ENCODE data around the gene SRPK2. TPM values are rescaled to one million over a fixed set of nuclear protein-coding genes. Genes with fewer than 3 reads are reported as not detected.
"Not testable (repeated sequence)": the region's sequence is repeated elsewhere in the genome, so short reads cannot be mapped to it uniquely, and the experiment has no call there.

SRPK2 gene
- total and polyA plus RNA-seq, 4 donors = 7.8 to 19.7 (median 16.7) TPM

DNA sequence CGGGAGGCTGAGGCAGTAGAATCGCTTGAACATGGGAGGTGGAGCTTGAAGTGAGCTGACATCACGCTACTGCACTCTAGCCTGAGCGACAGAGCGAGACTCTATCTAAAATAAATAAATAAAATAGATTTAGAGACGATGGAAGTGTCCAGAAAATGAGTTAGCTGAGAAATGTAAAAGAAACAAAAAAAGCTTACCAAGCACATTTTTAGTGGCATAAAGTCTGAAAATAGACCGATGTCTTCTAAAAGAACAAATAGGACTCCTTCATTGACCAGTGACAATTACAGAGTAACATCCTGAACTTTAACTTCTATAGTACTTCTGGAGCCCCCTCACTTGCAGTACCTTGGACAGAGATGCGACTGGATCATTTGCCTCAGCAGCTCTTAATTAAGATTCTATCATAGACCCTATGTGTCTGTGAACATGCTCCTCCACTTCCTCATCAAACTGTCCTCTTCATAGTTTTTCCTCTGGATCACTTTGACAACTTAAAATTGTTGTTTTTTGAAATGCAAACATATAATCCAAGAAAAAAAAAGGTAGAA lies 25.2 kb upstream of the SRPK2 start:
- no peak overlapping the region for H3K27ac ChIP-seq (ENCODE audit: low read depth in 1 of 2, low read length in 2 of 2)
- no peak for DNase-seq (ENCODE audit: low spot score)
- H3K9ac ChIP-seq (ENCODE audit: low read depth in 1 of 2, low read length in 2 of 2) = no peak overlapping the region
- H3K27me3 ChIP-seq (ENCODE audit: control insufficient read depth in 4 of 4, insufficient read depth in 4 of 4, low read length in 3 of 4) = no peaks in the 10 kb centered on the region
- H3K4me3 ChIP-seq (ENCODE audit: low read depth in 1 of 3, low read length in 3 of 3) = no peak overlapping the region
- WGBS = 85% methylated on average over 8 of the region's 8 CpGs
- H3K9me3 ChIP-seq (ENCODE audit: control insufficient read depth in 4 of 4, low read length in 3 of 4) = no peaks in the 10 kb centered on the region
- no peak for TF ChIP-seq JUND (IDR thresholded peaks at IDR 0.05)
- no peak for TF ChIP-seq ZBTB33 (IDR thresholded peaks at IDR 0.05)
- no peak for TF ChIP-seq YY1 (IDR thresholded peaks at IDR 0.05)
- TF ChIP-seq, protein P1, sequence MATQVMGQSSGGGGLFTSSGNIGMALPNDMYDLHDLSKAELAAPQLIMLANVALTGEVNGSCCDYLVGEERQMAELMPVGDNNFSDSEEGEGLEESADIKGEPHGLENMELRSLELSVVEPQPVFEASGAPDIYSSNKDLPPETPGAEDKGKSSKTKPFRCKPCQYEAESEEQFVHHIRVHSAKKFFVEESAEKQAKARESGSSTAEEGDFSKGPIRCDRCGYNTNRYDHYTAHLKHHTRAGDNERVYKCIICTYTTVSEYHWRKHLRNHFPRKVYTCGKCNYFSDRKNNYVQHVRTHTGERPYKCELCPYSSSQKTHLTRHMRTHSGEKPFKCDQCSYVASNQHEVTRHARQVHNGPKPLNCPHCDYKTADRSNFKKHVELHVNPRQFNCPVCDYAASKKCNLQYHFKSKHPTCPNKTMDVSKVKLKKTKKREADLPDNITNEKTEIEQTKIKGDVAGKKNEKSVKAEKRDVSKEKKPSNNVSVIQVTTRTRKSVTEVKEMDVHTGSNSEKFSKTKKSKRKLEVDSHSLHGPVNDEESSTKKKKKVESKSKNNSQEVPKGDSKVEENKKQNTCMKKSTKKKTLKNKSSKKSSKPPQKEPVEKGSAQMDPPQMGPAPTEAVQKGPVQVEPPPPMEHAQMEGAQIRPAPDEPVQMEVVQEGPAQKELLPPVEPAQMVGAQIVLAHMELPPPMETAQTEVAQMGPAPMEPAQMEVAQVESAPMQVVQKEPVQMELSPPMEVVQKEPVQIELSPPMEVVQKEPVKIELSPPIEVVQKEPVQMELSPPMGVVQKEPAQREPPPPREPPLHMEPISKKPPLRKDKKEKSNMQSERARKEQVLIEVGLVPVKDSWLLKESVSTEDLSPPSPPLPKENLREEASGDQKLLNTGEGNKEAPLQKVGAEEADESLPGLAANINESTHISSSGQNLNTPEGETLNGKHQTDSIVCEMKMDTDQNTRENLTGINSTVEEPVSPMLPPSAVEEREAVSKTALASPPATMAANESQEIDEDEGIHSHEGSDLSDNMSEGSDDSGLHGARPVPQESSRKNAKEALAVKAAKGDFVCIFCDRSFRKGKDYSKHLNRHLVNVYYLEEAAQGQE (IDR thresholded peaks at IDR 0.05) = no peak
- no peak for TF ChIP-seq ATF3 (IDR thresholded peaks at IDR 0.05)
- no peak for TF ChIP-seq FOXA2 (IDR thresholded peaks at IDR 0.05)
- TF ChIP-seq NR2F2 (IDR thresholded peaks at IDR 0.05) = no peak
- no peak for TF ChIP-seq GABPA (IDR thresholded peaks at IDR 0.05 in 1 of 2, conservative IDR thresholded peaks at IDR 0.05 in 1 of 2)
- no peak for TF ChIP-seq HNF4A (conservative IDR thresholded peaks at IDR 0.05)
- no peak for TF ChIP-seq RXRA (IDR thresholded peaks at IDR 0.05)
- no peak for TF ChIP-seq FOXA1 (IDR thresholded peaks at IDR 0.05)
- no peak for TF ChIP-seq SP1 (IDR thresholded peaks at IDR 0.05)
- TF ChIP-seq RAD21 (IDR thresholded peaks at IDR 0.05) = no peak
- TF ChIP-seq, protein P2, sequence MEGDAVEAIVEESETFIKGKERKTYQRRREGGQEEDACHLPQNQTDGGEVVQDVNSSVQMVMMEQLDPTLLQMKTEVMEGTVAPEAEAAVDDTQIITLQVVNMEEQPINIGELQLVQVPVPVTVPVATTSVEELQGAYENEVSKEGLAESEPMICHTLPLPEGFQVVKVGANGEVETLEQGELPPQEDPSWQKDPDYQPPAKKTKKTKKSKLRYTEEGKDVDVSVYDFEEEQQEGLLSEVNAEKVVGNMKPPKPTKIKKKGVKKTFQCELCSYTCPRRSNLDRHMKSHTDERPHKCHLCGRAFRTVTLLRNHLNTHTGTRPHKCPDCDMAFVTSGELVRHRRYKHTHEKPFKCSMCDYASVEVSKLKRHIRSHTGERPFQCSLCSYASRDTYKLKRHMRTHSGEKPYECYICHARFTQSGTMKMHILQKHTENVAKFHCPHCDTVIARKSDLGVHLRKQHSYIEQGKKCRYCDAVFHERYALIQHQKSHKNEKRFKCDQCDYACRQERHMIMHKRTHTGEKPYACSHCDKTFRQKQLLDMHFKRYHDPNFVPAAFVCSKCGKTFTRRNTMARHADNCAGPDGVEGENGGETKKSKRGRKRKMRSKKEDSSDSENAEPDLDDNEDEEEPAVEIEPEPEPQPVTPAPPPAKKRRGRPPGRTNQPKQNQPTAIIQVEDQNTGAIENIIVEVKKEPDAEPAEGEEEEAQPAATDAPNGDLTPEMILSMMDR (IDR thresholded peaks at IDR 0.05; ENCODE audit: low read depth, low read length, missing input control) = no peak
- TF ChIP-seq, protein P3, sequence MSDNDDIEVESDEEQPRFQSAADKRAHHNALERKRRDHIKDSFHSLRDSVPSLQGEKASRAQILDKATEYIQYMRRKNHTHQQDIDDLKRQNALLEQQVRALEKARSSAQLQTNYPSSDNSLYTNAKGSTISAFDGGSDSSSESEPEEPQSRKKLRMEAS (IDR thresholded peaks at IDR 0.05) = no peak
- no peak for TF ChIP-seq EGR1 (IDR thresholded peaks at IDR 0.05; ENCODE audit: low read depth in 2 of 2)
- TF ChIP-seq TAF1 (conservative IDR thresholded peaks at IDR 0.05) = no peak
- no peaks in the 10 kb centered on the region for H3K4me1 ChIP-seq (ENCODE audit: control insufficient read depth in 4 of 4, insufficient read depth in 4 of 4, low read length in 3 of 4)
- no peaks in the 10 kb centered on the region for H3K36me3 ChIP-seq (ENCODE audit: control insufficient read depth in 4 of 4, insufficient read depth in 3 of 4, low read depth in 1 of 4, low read length in 3 of 4)

DNA sequence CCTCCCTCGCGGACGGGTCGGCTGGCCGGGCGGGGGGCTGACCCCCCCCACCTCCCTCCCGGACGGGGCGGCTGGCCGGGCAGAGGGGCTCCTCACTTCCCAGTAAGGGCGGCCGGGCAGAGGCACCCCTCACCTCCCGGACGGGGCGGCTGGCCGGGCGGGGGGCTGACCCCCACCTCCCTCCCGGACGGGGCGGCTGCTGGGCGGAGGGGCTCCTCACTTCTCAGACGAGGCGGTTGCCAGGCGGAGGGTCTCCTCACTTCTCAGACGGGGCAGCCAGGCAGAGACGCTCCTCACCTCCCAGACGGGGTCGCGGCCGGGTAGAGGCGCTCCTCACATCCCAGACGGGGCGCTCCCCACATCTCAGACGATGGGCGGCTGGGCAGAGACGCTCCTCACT lies 22.1 kb upstream of the SRPK2 start:
- H3K27me3 ChIP-seq (ENCODE audit: control insufficient read depth in 4 of 4, insufficient read depth in 4 of 4, low read length in 3 of 4); H3K36me3 ChIP-seq (ENCODE audit: control insufficient read depth in 4 of 4, insufficient read depth in 3 of 4, low read depth in 1 of 4, low read length in 3 of 4); H3K4me3 ChIP-seq (ENCODE audit: low read depth in 1 of 3, low read length in 3 of 3); DNase-seq (ENCODE audit: low spot score); H3K9ac ChIP-seq (ENCODE audit: low read depth in 1 of 2, low read length in 2 of 2); H3K9me3 ChIP-seq (ENCODE audit: control insufficient read depth in 4 of 4, low read length in 3 of 4); H3K27ac ChIP-seq (ENCODE audit: low read depth in 1 of 2, low read length in 2 of 2); H3K4me1 ChIP-seq (ENCODE audit: control insufficient read depth in 4 of 4, insufficient read depth in 4 of 4, low read length in 3 of 4): not testable (repeated sequence)
- WGBS = 96% methylated on average over 36 of the region's 36 CpGs

DNA sequence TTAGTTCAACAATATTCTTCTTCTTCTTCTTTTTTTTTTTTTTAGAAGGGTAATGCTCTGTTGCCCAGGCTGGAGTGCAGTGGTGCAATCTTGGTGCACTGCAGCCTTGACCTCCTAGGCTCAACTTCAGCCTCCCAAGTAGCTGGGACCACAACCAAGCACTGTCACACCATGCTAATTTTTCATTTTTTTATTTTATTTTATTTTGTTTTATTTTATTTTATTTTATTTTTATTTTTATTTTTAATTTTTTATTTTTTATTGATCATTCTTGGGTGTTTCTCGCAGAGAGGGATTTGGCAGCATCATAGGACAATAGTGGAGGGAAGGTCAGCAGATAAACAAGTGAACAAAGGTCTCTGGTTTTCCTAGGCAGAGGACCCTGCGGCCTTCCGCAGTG lies 21.1 kb upstream of the SRPK2 start:
- not testable (repeated sequence) for H3K27ac ChIP-seq (ENCODE audit: low read depth in 1 of 2, low read length in 2 of 2); H3K27me3 ChIP-seq (ENCODE audit: control insufficient read depth in 4 of 4, insufficient read depth in 4 of 4, low read length in 3 of 4); H3K9ac ChIP-seq (ENCODE audit: low read depth in 1 of 2, low read length in 2 of 2); H3K9me3 ChIP-seq (ENCODE audit: control insufficient read depth in 4 of 4, low read length in 3 of 4); DNase-seq (ENCODE audit: low spot score); H3K4me1 ChIP-seq (ENCODE audit: control insufficient read depth in 4 of 4, insufficient read depth in 4 of 4, low read length in 3 of 4); H3K36me3 ChIP-seq (ENCODE audit: control insufficient read depth in 4 of 4, insufficient read depth in 3 of 4, low read depth in 1 of 4, low read length in 3 of 4); H3K4me3 ChIP-seq (ENCODE audit: low read depth in 1 of 3, low read length in 3 of 3)
- 64% methylated on average over 2 of the region's 3 CpGs for WGBS
